HG03045 (cell line): Measurements from ENCODE around the gene PLET1.

Experiments used
- ATAC-seq: cut with Tn5 transposase; IDR thresholded peaks from one replicate; pipeline ENCODE4 v1.9.1; 2021; ENCODE audit warnings: mild to moderate bottlenecking, moderate library complexity; ENCODE audit not compliant: unreplicated experiment

PLET1 gene

GRCh38 chr11:112260490-112260889, at the start of gene PLET1:
Gene PLET1, minus strand, starts transcription at chr11:112260860. Its CDS starts 271 bp downstream, at chr11:112260589.
- no peak for ATAC-seq

GRCh38 chr11:112310419-112310818, 49.8 kb upstream of the PLET1 start:
- no peak for ATAC-seq

- no peak for ATAC-seq
Observed at GRCh38 chr11:112308651-112309050, 48.0 kb upstream of the PLET1 start.

- no peak for ATAC-seq
Observed at GRCh38 chr11:112307616-112308015, 47.0 kb upstream of the PLET1 start.

GRCh38 chr11:112306230-112306629, 45.6 kb upstream of the PLET1 start:
- no peak for ATAC-seq

GRCh38 chr11:112304914-112305313, 44.3 kb upstream of the PLET1 start:
- no peak for ATAC-seq

GRCh38 chr11:112303616-112304015, 43.0 kb upstream of the PLET1 start:
- ATAC-seq: no peak

GRCh38 chr11:112302226-112302868, 41.7 kb upstream of the PLET1 start:
- no peak for ATAC-seq

GRCh38 chr11:112300094-112300786, 39.6 kb upstream of the PLET1 start:
- no peak for ATAC-seq

- no peak for ATAC-seq
Observed at GRCh38 chr11:112298535-112298934, 37.9 kb upstream of the PLET1 start.

- no peak for ATAC-seq
Observed at GRCh38 chr11:112297248-112297866, 36.7 kb upstream of the PLET1 start.

- no peak for ATAC-seq
Observed at GRCh38 chr11:112296044-112296443, 35.4 kb upstream of the PLET1 start.

- no peak for ATAC-seq
Observed at GRCh38 chr11:112294688-112295340, 34.2 kb upstream of the PLET1 start.

- ATAC-seq: no peak
Observed at GRCh38 chr11:112293614-112294013, 33.0 kb upstream of the PLET1 start.

GRCh38 chr11:112292785-112293407, 32.2 kb upstream of the PLET1 start:
- ATAC-seq: no peak

- ATAC-seq: no peak
Observed at GRCh38 chr11:112292188-112292587, 31.5 kb upstream of the PLET1 start.

GRCh38 chr11:112291191-112291590, 30.5 kb upstream of the PLET1 start:
- ATAC-seq: no peak

- no peak for ATAC-seq
Observed at GRCh38 chr11:112290493-112290850, 29.8 kb upstream of the PLET1 start.

GRCh38 chr11:112289588-112290492, 29.2 kb upstream of the PLET1 start:
- ATAC-seq: peak; percentile 97

- ATAC-seq: no peak
Observed at GRCh38 chr11:112288021-112288420, 27.4 kb upstream of the PLET1 start.
